GM21619 (cell line): ENCODE data around the gene CTRB1.

Experiments
- ATAC-seq: cut with Tn5 transposase; IDR thresholded peaks from one replicate; pipeline ENCODE4 v1.9.1; 2021; ENCODE audit not compliant: unreplicated experiment

CTRB1 gene

DNA sequence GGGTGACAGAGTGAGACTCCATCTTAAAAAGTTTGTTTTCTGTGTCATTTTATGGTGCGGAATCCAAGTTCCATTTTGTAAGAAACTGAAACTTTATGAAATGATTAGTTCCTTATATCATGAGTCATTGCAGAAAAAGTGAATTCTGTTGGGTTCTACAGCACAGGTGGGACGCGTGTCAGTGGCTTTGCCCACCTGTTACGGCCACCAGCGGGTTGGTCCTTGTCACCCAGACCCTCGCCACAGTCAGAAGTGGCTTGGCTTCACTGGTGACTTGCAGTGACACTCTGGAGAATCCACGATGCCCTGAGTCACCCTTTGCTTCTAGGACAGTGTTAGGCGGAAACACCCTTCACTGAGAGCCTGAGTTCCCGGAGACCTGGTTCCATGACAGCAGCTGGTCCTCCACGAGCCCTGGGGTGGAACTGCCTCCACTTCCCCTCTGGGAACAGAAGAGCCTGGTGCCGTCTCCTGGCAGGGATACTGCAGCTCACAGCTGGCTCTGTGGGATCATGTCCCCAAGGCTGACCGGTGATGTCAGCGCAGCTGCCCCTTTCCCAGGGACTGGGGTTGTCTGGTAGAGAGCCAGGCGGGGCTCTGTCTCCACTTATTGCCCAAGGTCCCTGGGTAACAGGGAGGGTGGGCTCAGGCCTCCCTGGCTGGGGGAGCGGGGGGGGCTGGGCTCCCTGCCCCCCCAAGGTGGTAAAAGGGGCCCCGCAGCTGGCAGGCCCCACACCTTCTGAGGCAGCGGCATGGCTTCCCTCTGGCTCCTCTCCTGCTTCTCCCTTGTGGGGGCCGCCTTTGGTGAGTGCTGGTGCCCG is at the start of gene CTRB1:
Gene CTRB1, plus strand, starts transcription at position 733 of the 821 bp plus-strand sequence. Its CDS starts 20 bp downstream, at position 753.
- peak; percentile 72 for ATAC-seq

- ATAC-seq = no peak
These were observed 48.8 kb upstream of the CTRB1 start for GRCh38 chr16:75169899-75170405.

DNA sequence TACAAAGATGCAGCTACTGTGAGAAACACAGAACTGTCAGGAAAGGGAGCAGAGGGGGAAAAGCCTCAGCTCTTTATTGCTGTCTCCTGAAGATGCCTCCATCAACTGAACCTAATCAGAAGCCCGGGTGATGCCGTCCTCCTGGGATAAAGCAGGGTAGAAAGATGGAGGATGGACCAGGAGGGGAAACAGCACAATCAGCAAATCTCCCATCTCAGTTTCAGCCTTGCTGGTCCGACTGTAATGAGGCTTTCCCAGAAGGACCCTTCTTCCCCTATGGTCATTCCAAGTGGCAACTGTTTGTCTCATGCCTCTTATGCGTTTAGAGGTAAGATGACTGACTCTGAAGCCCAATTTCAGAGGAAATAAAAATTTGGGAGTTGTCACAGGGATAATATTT is 46.2 kb upstream of the CTRB1 start:
- no peak for ATAC-seq

DNA sequence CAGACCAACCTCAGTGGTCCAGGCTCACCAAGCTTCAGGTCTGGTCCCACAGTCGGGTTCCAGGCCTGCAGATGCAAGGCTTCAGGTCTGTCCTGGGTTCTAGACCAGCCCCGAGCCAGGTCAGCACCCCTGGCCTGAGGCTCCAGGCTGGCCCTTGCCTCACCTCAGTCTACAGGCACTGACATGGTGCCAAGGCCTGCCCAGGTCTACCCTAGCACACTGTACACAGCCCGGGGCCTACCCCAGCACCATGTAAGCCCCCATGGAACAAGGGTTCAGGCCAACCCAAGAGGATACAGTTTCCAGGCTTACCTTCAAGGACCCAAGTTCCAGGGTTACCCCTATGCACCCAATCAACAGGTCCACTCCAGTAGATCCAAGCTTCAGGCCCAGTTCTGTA is 43.7 kb upstream of the CTRB1 start:
- no peak for ATAC-seq

DNA sequence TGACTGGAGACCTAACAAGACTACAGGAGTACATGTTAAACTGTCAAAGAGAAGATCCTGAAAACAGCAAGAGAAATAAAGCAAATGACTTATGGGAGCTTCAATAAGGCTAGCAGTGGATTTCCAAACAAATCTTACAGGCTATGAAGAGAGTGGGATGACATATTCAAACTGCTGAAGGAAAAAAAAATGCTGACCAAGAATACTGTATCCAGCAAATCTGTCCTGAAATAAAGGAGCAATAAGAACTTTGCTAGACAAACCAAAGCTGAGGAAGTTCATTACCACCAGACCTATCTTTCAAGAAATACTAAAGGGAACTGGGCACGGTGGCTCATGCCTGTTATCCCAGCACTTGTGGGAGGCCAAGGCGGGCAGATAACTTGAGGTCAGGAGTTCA is 41.9 kb upstream of the CTRB1 start:
- no peak for ATAC-seq

- no peak for ATAC-seq
These were observed 39.6 kb upstream of the CTRB1 start for GRCh38 chr16:75179208-75179607.

DNA sequence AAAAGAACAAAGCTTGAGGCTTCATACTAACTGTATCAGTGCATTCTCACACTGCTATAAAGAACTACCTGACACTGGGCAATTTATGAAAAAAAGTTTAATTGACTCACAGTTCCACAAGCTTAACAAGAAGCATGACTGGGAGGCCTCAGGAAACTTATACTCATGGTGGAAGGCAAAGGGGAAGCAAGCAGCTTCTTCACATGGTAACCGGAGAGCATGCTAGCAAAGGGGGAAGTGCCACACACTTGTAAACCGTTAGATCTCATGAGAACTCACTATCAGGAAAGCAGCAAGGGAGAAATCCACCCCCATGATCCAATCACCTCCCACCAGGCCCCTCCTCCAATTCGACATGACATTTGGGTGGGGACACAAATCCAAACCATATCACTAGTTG is 37.2 kb upstream of the CTRB1 start:
- no peak for ATAC-seq

DNA sequence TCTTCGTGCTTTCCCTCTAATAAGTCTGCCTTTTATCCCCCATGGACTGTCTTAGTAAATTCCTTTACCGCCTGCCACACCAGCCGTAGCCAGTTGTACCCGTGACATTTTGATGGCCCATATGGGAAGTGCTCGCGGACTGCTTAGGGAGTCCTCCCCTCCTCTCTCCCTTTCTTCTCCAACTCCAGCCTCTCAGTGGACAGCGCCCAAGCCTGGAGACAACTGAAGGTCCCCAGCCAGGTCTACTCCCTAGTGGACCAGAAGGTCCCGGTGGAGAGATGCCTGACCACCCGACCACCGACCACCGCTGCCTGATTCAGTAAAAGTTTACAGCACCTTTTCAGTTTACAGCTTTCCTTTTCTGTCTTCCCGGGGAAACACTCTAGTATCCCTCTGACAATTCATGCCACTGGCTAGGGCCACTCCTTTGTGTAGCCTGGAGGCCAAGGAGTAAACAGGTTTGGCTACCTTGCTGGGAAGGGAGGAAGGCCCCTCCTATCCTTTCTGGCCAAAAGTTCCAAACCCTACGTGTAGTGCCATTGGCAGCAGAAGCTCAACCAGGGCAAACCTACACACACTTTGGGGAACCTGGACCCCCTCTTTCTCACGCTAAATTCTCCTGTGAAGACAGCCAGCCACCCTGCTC is 29.8 kb upstream of the CTRB1 start:
- no peak for ATAC-seq

DNA sequence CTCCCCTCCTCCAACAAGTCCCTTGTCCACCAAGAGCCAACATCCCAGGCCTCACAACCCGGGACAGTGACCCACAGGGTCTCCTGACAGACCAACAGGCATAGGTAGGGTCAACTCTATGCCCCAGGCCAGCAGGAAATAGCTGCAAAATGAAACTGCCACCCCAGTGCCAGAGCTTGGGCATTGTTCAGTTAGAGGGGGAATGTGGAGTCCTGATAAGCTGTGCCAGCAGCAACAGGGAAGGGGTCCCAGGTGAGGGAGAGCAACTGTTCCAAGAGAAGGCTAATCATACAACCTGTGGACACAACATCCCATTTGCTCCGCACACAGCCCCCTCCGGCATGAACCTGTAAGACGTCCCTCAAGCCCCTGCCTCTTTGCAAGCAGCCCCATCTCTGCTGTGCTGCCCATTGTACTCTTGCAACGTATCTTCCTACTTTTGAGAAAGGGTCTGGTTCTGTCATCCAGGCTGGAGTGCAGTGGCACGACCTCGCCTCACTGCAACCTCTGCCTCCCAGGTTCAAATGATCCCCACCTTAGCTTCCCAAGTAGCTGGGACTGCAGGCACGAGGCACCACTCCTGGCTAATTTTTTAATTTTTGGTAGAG is 29.0 kb upstream of the CTRB1 start:
- no peak for ATAC-seq

- no peak for ATAC-seq
These were observed 26.1 kb upstream of the CTRB1 start for GRCh38 chr16:75192606-75193264.

DNA sequence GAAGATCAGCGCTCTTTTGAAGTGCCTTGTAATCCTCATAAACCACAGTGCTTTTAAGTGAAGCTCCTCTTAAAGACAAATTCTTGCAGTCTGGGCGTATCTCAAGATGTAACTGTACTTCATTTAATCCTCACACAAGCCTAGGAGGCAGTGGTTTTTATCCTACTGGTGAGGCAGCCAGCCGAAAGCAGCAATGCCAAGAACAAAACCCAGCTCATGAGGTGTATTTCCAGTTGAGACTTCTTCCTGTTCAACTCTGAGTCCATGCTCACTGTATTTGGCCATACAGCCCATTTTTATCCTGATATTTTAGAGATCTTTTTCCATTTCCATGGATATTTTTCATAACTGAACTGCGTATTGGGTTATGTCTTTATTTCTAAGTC is 25.5 kb upstream of the CTRB1 start:
- no peak for ATAC-seq

- no peak for ATAC-seq
These were observed 24.9 kb upstream of the CTRB1 start for GRCh38 chr16:75193730-75194444.

GRCh38 chr16:75195811-75196790 is 22.7 kb upstream of the CTRB1 start:
- ATAC-seq = no peak

- ATAC-seq = no peak
These were observed 22.0 kb upstream of the CTRB1 start for GRCh38 chr16:75196836-75197235.

- ATAC-seq = no peak
These were observed 21.2 kb upstream of the CTRB1 start for GRCh38 chr16:75197522-75198134.

- ATAC-seq = no peak
These were observed 20.6 kb upstream of the CTRB1 start for GRCh38 chr16:75198135-75198600.

DNA sequence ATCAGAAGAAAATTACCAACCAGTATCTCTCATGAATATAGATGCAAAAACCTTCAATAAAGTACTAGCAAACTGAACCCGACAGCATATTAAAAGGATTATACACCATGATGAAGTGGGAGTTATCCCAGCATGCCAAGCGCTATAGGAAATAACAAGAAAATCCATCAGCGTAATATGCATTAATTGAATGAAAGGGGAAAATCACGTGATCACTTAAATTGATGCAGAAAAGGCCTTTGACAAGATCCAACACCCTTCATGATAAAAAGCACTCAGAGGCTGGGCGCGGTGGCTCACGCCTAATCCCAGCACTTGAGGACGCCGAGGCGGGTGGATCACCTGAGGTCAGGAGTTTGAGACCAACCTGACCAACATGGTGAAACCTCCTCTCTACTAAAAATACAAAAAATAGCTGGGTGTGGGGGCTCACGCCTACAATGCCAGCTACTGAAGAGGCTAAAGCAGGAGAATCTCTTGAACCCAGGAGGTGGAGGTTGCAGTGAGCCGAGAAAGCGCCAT is 16.7 kb upstream of the CTRB1 start:
- no peak for ATAC-seq

DNA sequence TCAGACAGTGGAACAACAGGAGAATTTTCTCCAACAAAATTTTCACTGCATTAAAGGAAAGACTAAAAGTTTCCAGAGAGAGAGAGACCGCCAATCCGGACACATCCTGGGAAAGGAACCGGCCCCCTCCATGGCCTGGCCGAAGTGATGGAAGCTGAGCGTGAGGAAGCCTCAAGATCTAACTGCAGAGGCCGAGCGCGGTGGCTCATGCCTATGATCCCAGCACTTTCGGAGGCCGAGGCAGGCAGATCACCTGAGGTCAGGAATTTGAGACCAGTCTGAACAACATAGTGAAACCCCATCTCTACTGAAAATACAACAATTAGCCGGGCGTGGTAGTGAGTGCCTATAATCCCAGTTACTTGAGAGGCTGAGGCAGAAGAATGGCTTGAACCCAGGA is 15.7 kb upstream of the CTRB1 start:
- ATAC-seq = no peak
